Retina (tissue), 1 donor: ENCODE results near the gene CCDC73.

Experiments
- DNase-seq: peaks from one replicate; pipeline ENCODE4 v3.0.0-alpha.2; 2016

Gene CCDC73

DNA sequence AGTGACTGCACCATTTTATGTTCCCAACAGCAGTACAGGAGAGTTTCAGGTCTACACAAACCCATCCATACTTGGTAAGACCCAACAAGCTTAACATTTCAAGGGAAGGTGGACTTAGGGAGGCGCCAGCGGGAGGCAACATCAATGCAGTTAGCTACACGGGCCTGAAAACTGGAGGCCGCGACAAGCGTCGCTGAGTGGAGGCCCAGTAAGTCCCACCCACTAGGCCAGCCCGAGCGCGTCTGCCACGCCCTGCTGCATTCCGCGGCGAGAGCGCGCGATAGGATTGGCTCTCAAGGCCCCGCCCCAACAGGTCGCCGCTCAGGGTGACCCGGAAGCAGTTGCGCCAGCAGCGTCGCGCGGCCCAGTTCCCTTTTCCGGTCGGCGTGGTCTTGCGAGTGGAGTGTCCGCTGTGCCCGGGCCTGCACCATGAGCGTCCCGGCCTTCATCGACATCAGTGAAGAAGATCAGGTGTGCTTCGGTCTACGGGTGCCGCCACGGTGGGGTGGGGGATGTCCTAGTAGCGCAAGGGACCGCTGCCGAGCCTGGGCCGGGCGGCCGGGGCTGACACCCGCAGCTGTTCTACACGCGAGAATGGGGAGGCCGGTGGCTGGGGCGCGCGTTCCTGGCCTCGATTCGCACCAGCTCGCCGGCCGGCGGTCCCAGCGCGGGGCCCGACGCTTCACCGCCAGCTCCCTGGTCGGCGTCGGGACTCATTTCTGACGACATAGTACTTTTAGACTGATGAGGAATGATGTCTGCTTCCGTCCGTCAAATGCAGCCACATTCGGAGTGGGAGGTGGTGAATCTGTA, 210.8 kb downstream of the CCDC73 start, which contains the start of gene EIF3M:
EIF3M (plus strand) TSS at position 373 of the 813 bp plus-strand sequence; CDS start at position 430, 57 bp downstream.
- DNase-seq = peak; percentile 98

DNA sequence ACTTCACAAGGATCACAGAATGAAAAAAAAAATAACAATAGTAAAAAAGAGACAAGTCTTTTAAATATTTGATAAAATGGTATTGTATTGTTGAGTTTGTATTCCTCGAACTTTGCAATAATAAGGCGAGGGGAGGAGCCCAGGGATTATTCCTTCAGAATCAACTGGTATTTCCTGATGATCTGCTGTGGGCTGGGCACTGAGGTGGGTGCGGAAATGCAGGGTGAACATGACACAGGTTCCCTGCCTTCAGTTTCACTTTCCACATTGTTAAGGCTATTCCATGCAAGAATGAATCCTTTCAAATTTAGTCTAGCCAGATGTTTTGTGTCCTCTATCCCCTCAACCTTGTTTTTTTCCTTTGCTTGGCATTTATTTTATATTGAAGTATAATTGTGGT, 212.9 kb downstream of the CCDC73 start:
- no peak for DNase-seq

DNA sequence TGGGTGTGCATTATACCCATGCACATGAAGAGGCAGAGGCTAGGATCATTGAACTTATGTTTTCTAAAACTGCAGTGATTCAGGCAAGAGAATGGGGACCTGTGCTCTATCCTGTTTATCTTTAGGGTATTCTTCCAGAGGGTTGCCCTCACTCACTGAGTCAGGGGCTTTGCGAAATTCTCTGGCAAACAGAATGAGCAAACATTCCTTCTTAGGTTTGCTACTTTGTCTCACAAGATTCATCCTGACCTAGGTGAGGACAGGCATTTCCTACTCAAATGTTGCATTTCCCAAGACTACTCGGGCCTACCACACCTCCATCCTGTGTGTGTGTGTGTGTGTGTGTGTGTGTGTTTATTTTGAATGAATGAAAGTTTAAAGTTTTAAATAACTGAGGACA, 213.5 kb downstream of the CCDC73 start:
- no peak for DNase-seq

DNA sequence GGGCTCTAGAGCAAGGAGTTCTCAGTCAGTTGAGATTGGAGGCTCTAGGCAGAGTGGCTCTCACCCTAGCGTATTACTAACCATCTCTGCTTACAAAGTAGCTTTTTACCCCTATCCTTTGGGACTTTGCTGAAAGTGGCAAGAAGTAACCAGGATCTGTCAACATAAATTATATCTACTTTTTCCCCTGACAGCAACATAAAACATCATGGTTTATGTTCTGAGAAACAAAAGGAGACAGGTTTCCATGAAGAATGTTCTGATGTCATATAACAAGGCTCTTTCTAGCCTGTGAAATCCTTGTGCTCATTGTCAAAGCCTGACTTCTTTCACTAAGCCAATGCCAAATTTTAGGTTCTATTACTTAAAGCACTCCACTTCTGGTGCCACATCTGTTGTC, 218.0 kb downstream of the CCDC73 start:
- DNase-seq = no peak

DNA sequence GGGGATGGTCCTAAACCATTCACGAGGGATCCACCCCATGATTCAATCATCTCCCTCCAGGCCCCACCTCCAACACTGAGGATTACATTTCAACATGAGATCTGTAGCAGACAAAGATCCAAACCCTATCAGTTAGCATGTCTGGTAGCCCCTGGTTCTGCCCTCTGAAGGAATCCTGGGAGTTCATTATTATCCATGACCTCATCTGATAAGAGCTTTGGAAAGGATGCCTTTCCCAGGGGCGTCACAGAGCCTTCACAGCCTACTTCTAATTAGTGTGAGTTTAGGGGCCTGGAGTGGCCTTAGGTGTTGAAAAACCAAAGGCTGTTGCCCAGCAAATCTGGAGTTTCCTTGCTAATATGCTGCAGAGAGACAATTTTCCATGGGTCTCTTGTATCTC, 219.4 kb downstream of the CCDC73 start:
- no peak for DNase-seq

DNA sequence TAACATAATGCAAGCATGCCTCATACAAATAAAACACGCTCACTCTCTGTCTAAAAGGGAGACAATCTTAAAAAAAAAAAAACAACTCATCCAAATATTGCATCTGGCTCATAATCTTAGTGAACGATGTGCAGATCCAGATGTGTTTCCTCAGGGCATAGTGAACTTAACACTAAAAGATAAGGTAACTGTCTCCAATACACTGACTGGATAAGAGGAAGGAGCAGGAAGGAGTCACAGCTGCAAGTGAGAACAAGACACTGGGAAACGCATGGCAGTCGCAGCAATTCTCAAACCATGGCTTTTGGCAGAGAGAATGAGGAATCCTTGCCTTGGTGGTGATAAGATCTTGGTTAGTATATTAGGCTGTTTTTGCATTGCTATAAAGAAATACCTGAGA, 220.0 kb downstream of the CCDC73 start:
- DNase-seq = no peak

DNA sequence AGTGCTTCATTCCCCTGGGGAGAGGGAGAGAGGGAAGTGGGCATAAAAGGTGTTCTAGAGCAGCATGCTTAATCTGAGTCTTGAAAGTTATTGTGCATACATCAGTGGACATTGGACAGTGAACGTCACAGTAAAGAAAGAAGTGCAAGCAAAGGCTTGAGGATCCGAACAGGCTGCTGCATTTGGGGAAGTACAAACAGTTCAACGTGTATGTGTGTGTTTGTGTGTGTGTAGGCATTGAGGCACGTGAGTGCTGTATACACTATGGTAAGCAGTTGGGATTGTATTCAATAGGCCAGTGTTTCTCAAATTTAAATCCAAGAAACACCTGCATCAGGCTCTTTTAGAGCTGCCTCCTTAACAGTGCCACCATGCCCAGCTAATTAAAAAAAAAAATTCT, 221.2 kb downstream of the CCDC73 start:
- DNase-seq = no peak

DNA sequence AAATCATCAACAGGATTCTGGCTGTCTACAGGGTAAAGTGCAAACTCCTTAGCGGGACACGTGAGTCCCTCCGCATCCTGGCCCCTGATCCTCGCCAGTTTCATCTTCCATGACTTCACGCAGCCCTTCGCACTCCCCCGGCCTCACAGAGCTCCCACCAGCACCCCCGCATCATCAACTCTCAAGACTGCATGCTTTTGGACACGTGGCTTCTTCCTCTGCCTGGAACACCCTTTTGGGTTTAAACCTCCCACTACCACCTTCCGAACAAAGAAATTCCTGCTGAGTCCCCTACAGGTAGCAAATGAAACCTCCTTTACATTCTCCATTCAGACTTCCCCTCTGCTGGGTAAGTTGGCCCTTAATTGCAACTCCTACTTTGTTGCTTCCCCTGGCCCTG, 223.4 kb downstream of the CCDC73 start:
- DNase-seq = no peak

DNA sequence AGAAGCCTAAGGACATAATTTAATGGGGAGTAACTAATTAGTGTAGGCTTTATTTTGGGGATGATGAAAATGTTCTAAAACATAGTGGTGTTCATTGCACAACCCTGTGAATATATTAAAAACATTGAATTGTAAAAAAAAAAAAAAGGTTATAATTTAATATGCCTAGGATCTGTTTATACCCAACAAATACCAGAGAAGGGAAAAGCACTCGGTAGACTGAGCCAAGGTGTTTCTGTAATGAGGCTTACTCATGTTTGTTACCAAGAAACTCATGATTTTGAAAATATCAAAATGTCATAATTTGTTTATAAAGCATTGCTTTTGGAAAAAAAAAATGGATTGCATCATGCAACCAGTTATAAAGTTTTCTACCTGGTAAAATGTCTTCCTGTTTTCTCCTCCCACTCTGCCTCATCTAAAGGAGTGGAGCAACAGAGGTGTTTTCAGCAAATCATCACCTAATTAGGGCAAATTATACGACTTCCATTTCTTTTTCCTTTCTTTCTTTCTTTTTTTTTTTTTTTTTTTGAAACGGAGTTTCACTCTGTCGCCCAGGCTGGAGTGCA, 225.1 kb downstream of the CCDC73 start:
- no peak for DNase-seq

DNA sequence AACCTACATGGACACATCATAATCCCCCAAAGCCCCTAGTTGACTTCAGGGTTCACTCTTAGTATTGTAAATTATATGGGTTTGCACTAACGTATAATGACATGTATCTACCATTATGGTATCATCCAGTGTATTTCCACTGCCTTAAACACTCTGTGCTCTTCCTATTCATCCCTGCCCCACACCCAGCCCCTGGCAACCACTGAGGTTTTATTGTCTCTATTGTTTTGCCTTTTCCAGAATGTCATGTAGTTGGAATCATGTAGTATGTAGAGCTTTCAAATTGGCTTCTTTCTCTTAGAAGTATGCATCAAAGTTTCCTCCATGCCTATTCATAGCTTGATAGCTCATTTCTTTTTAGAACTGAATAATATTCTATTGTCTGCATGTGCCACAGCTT, 227.3 kb downstream of the CCDC73 start:
- DNase-seq = no peak

DNA sequence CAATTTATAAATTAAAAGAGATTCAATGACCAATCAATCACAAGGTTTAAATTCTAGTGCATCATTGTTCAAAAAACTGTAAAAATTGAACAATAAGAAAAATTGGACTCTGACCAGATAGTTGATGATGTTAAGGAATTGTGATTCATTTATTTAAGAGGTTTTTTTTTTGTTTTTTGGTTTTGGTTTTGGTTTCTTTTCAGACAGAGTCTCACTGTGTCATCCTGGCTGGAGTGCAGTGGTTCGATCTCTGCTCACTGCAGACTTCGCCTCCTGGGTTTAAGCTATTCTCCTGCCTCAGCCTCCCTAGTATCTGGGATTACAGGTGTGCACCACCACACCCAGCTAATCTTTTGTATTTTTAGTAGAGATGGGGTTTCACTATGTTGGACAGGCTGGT, 227.9 kb downstream of the CCDC73 start:
- no peak for DNase-seq

DNA sequence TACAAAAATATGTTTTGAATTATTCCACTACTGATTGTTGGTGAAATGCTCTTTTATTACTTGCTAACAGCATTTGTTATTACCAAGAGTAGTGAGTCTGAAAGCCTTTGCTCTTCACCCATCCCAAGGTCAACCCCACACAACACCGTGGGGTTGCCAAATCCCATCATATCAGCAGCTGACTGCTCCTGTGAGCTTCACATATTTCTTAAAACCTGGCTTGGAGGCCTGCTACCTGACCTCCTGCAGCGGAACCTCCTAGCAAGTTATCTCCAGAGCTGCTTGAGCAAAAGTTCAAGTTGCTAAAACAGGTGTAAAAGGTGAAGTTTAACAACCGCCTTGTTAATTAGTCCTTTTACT, 230.9 kb downstream of the CCDC73 start:
- DNase-seq = peak; percentile 6

DNA sequence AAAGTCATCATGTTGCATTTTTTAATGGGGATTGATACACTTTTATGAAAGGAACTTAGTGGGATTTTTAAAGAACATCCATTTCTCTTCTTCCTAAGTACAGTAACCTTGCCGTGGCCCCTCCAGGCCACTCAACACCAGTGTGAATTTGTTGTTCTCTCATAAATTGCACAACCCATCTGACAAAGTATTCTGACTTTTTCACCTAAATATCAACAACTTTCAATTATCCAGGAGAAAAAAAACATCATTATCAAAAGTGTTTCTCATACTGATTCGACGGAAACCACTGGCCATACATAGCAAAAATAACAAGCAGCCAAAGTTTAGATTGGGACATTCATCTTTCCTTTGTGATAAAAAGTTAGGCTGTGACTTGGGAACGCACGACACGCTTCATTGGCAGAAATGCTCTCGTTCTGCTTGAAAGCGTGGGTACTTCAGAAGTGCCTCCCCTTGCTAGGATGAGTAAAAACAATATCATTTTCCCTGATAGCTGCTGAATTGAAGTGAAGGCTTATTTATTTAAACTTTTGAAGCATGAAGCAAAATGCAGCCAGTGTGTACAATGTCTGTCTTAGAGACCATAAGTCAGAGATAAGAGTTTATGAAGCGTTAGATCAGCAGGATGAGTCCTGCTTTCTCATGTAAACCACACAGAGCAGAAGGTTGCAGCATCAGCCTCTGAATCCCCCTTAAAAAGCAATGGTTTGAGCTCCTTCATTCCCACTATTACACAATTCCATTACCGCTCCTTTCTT, 231.4 kb downstream of the CCDC73 start:
- DNase-seq = peak; percentile 26

DNA sequence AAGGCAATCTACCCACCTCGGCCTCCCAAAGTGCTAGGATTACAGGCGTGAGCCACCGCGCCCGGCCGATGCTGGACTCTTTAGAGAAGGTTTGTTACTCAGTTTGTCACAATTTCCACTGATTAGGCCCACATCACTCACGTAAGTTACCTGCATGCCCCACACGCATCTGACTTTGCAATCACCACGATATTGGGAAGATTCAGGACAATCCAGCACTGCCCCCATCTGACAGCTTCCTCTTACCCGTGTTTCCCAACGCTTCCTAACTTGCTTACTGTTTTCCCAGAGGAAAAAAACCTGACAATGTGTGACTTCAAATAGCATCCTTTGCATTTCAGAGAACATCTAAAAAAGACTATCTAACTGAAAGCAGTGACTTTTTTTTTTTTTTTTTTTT, 232.6 kb downstream of the CCDC73 start:
- DNase-seq = no peak

DNA sequence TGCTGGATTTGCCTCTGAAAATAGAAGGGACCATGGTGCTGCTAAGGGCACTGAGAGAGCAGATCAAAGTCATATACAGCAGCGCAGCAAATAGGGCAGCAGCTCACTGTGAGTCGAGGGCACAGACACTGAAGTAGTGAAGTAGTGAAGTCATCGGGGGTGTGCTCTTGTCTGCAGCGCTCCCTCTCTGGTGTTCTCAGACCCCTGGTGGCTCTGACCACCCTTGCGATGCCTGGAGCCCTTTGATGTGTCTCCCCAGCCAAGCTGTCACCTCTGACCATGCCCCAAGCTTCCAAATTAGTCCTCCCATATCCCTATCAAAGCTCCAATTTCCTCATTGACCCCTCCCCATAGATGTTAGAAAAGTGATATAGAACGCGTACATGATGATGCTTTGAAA, 238.6 kb downstream of the CCDC73 start:
- DNase-seq = no peak

DNA sequence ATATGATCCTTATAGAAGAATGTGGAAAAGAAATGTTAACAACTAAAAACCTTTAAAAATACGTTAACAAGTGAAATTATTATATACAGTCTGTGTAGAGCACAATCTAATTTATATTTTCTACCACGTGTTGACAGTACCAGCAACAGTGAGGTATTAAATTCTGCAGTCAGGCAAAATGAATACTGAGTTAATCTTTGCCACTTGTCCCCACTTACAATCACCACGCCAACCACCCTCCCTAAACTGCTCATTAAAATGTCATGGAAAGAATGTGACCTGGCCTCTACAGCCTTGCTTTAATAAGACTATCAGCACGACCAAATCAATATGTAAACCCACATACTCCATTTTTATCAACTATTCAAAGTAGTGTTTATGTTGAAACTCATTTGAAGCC, 239.4 kb downstream of the CCDC73 start:
- no peak for DNase-seq
